ENCODE results near the gene CRAMP1. TPM values are rescaled to one million over a fixed set of nuclear protein-coding genes. Genes with fewer than 3 reads are reported as not detected.

Gene CRAMP1
- total RNA-seq, 4 donors from 2014 or later: 2.6 to 25.5 (median 8.6) TPM

- H3K4me3 ChIP-seq: no peak overlapping the region
- no peaks in the 10 kb centered on the region for H3K4me1 ChIP-seq
- H3K9me3 ChIP-seq: no peaks in the 10 kb centered on the region
- no peak overlapping the region for H3K27ac ChIP-seq
- no peak for TF ChIP-seq POLR2A (IDR thresholded peaks at IDR 0.05)
- TF ChIP-seq CTCF (IDR thresholded peaks at IDR 0.05): no peak
- no peaks in the 10 kb centered on the region for H3K27me3 ChIP-seq
- no peaks in the 10 kb centered on the region for H3K36me3 ChIP-seq
- intact Hi-C loops (cut with DNase I; ENCODE audit: low total_unique reads): no loop called here
- no peak for DNase-seq
Observed at GRCh38 chr16:1641261-1641660, 29.1 kb downstream of the CRAMP1 start.

- Histone ChIP-seq H3K9me3 (no peaks in the 10 kb centered on the region), H3K27ac (no peak overlapping the region), H3K4me3 (no peak overlapping the region), H3K4me1 (no peaks in the 10 kb centered on the region), H3K36me3 (no peaks in the 10 kb centered on the region), H3K27me3 (no peaks in the 10 kb centered on the region)
- no peak for DNase-seq
- intact Hi-C loops (cut with DNase I; ENCODE audit: low total_unique reads): no loop called here
- TF ChIP-seq POLR2A (IDR thresholded peaks at IDR 0.05) (no peak), CTCF (IDR thresholded peaks at IDR 0.05) (no peak)
Observed at GRCh38 chr16:1642148-1642547, 30.0 kb downstream of the CRAMP1 start.

GRCh38 chr16:1642753-1643152, 30.6 kb downstream of the CRAMP1 start:
- Histone ChIP-seq H3K4me1 (no peaks in the 10 kb centered on the region), H3K9me3 (no peaks in the 10 kb centered on the region), H3K4me3 (no peak overlapping the region), H3K36me3 (no peaks in the 10 kb centered on the region), H3K27ac (no peak overlapping the region), H3K27me3 (no peaks in the 10 kb centered on the region)
- intact Hi-C loops (cut with DNase I; ENCODE audit: low total_unique reads): no loop called here
- no peak for TF ChIP-seq POLR2A (IDR thresholded peaks at IDR 0.05)
- TF ChIP-seq CTCF (IDR thresholded peaks at IDR 0.05): no peak
- DNase-seq: no peak

GRCh38 chr16:1643521-1643920, 31.4 kb downstream of the CRAMP1 start:
- no peak for DNase-seq
- H3K36me3 ChIP-seq: no peaks in the 10 kb centered on the region
- H3K4me1 ChIP-seq: no peaks in the 10 kb centered on the region
- no peak overlapping the region for H3K27ac ChIP-seq
- H3K27me3 ChIP-seq: no peaks in the 10 kb centered on the region
- no peaks in the 10 kb centered on the region for H3K9me3 ChIP-seq
- no peak overlapping the region for H3K4me3 ChIP-seq
- intact Hi-C loops (cut with DNase I; ENCODE audit: low total_unique reads): no loop called here
- TF ChIP-seq CTCF (IDR thresholded peaks at IDR 0.05) (no peak), POLR2A (IDR thresholded peaks at IDR 0.05) (no peak)

- DNase-seq: no peak
- Histone ChIP-seq H3K4me1 (no peaks in the 10 kb centered on the region), H3K27ac (no peak overlapping the region), H3K27me3 (no peaks in the 10 kb centered on the region), H3K4me3 (no peak overlapping the region), H3K9me3 (no peaks in the 10 kb centered on the region), H3K36me3 (no peaks in the 10 kb centered on the region)
- intact Hi-C loops (cut with DNase I; ENCODE audit: low total_unique reads): no loop called here
- TF ChIP-seq POLR2A (IDR thresholded peaks at IDR 0.05): no peak
- no peak for TF ChIP-seq CTCF (IDR thresholded peaks at IDR 0.05)
Observed at GRCh38 chr16:1645914-1646525, 33.9 kb downstream of the CRAMP1 start.
